ENCODE results near the gene NDP.

The NDP gene

DNA sequence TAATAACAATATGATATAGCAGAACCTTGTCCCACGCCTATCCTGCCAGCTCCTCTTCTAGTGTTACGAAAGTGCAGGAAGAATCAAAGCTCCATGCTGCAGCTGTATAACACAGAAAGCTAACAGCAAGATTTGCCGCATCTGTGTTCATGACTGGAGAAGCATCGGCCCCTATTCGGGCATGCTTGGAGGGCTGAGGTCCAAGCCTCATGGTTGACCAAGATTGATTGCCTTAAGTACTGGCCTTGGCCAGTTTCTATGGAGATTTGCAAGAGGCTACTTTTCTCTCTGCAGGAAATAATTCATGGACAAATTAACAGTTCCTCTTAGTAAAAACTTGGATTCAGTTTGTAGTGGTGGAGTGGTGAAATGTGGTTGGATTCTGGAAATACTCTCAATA, 12.9 kb upstream of the NDP start:
- TF ChIP-seq, protein P1, sequence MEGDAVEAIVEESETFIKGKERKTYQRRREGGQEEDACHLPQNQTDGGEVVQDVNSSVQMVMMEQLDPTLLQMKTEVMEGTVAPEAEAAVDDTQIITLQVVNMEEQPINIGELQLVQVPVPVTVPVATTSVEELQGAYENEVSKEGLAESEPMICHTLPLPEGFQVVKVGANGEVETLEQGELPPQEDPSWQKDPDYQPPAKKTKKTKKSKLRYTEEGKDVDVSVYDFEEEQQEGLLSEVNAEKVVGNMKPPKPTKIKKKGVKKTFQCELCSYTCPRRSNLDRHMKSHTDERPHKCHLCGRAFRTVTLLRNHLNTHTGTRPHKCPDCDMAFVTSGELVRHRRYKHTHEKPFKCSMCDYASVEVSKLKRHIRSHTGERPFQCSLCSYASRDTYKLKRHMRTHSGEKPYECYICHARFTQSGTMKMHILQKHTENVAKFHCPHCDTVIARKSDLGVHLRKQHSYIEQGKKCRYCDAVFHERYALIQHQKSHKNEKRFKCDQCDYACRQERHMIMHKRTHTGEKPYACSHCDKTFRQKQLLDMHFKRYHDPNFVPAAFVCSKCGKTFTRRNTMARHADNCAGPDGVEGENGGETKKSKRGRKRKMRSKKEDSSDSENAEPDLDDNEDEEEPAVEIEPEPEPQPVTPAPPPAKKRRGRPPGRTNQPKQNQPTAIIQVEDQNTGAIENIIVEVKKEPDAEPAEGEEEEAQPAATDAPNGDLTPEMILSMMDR (IDR thresholded peaks at IDR 0.05; ENCODE audit: borderline replicate concordance, insufficient read depth, low read depth, low read length) = no peak

DNA sequence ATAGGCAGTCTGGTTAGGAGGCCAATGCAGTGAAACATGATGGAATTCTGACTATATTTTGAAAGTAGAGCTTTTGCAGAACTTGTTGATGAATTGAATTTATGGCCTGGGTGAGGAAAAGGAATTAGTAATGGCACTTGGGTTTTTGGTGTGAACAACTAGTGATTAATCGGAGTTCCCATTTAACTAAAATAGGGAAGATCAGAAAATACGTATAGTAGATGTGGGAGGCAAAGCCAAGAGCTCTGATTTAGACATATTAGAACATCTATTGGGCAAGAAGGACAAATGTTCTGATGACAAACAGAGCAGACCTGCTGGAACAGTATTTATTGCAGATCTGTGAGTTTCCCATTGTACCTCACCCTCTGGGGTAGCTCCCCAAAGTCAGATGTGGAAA, 12.3 kb upstream of the NDP start:
- H3K4me3 ChIP-seq (ENCODE audit: low read depth, low read length) = no peak overlapping the region
- TF ChIP-seq, protein P1 (IDR thresholded peaks at IDR 0.05; ENCODE audit: borderline replicate concordance, insufficient read depth, low read depth, low read length) = no peak

More for the DNA sequence above, 12.9 kb upstream of the NDP start:
- H3K4me3 ChIP-seq (ENCODE audit: low read depth, low read length) = no peak overlapping the region

DNA sequence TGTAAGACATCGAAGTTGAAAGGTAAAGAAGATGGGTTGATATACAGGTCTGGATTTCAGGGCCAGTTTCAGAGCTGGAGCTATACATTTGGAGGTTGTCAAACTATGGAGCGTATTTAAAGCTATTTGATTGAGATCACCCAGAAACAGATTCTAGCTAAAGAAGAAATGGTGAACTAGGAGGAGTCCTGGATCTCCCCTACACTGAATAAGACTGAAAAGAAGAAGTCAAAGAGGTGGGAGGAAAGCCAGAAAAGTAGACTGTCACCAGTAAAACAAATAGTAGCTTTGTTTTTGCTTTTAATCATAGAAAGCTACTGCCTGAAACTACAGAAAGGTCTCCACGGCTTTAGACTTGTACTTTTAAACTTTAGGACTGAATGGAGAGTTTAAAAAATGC, 5.0 kb upstream of the NDP start:
- TF ChIP-seq, protein P1 (IDR thresholded peaks at IDR 0.05; ENCODE audit: borderline replicate concordance, insufficient read depth, low read depth, low read length) = no peak
- H3K4me3 ChIP-seq (ENCODE audit: low read depth, low read length) = no peak overlapping the region

DNA sequence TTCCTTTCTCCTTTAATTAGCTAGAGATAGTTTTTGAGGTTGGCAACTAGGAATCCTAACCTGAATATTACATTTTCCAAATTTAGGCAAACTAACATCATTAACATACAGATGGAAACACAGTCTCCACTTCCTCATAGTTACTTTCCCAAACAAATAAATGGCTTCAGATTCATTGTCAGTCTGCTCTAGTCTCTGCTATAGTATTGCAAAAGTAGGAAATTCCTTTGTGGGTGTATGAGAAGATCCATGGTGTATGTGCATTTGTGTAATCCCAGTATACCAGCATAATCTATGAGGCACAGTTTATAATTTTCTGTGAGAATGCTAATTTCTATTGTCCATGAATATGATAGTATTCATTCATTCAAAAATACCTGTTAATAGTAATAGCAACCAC, 3.0 kb upstream of the NDP start:
- TF ChIP-seq, protein P1 (IDR thresholded peaks at IDR 0.05; ENCODE audit: borderline replicate concordance, insufficient read depth, low read depth, low read length) = no peak
- H3K4me3 ChIP-seq (ENCODE audit: low read depth, low read length) = no peak overlapping the region

DNA sequence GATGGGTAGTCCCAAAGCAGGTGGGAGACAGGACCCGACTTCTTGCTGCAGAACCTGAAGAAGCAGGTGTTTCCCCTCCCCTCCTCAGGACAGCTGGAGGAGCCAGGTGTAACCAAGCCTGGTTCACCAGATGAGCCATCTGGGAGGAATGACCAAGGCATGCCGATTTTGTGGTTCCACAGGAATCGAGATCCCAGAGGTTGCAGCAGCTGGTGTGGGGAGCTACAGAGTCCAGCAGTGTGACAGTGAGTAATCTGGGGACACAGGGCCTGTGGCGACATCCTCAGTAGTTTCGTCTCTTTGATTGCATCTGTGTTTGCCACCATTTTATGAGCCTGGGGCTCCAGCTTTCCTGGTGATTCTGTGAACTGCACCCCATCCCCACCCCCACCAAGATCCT, 2.6 kb upstream of the NDP start:
- H3K4me3 ChIP-seq (ENCODE audit: low read depth, low read length) = no peak overlapping the region
- TF ChIP-seq, protein P1 (IDR thresholded peaks at IDR 0.05; ENCODE audit: borderline replicate concordance, insufficient read depth, low read depth, low read length) = no peak

DNA sequence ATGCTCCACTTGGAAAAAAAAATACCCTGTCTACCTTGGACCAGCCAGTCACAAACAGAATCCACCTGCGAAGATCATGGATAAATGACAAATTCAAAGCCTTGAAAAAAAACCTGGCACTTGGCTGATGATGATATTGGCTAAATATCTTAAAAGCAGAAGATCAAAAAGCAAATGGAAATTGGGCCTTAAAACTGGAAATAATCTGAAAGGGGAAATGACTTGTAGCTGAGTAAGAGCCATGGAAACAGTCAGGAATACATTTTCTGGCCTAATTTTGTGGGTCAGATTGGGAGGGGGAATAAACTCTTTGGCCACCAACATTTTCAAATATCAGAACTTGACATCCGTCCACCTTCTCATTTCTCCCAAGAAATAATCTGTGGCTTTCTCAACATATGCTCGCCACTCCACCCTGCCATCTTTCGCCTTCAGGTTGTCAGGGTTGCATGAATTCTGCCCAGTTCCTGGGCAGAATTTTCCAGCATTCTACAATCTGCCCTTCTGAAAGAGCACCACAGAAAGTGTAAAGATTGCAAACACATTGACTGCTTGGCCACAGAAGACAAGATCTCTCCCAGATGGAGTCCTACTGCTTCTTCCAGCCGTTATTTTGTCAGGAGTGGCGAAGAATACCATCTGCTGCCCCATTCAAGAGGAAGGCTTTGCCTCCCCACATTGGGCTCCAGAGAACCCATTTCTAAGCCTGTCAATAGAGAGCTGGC, 1.7 kb upstream of the NDP start:
- TF ChIP-seq, protein P1 (IDR thresholded peaks at IDR 0.05; ENCODE audit: borderline replicate concordance, insufficient read depth, low read depth, low read length) = no peak
- no peak overlapping the region for H3K4me3 ChIP-seq (ENCODE audit: low read depth, low read length)

DNA sequence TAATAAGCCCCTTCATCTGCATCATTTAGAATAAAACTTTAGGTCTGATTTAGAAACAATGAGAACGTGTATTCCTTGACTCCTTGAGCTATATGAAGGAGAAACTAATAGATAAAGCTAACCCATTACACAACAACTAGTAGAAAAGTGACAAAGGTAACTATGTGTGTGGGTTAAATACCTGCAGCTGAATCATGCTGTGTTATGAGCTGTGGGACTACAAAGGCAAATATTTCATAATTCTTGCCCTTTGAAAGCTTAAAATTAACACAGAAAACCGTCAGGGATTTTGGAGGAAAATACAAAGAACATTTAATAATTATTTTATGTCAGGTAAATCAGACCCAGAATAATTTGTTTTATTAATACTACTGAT, 898 bp upstream of the NDP start:
- TF ChIP-seq, protein P1 (IDR thresholded peaks at IDR 0.05; ENCODE audit: borderline replicate concordance, insufficient read depth, low read depth, low read length) = no peak
- H3K4me3 ChIP-seq (ENCODE audit: low read depth, low read length) = no peak overlapping the region
